Heart right ventricle (tissue), 16 donors: ENCODE measurements around the gene NCAM1. TPM values are rescaled to one million over a fixed set of nuclear protein-coding genes. Genes with fewer than 3 reads are reported as not detected.
A peak's percentile ranks its signal among the peaks of the same experiment; 100 is the strongest.

ENCODE experiments used
- ATAC-seq, 8 donors: fragments of 200-7000 bp; cut with Tn5 transposase; one replicate each; pipeline ENCODE4 v1.9.1; 2020; ENCODE audit warnings: mild to moderate bottlenecking in 8 of 8, moderate library complexity in 8 of 8, moderate number of reproducible peaks in 1 of 8
- DNase-seq, 2 donors: peaks; one replicate each; pipeline ENCODE4 v3.0.0-alpha.2; 2020
- H3K27ac ChIP-seq, 10 donors: fragments of 200-600 bp; sonication (generic) in 2 of 10; one replicate each; pipeline versions ENCODE4 v1.5.0 to v1.8.0; 2020 to 2022; ENCODE audit warnings: mild to moderate bottlenecking in 3 of 10
- H3K27me3 ChIP-seq, 7 donors: fragments of 200-600 bp; one replicate each; pipeline ENCODE4 v1.8.0; 2021 to 2022; ENCODE audit warnings: mild to moderate bottlenecking in 2 of 7
- H3K36me3 ChIP-seq, 9 donors: fragments of 200-600 bp; sonication (generic) in 1 of 9; one replicate each; pipeline versions ENCODE4 v1.5.0 to v1.8.0; 2020 to 2022; ENCODE audit warnings: mild to moderate bottlenecking in 2 of 9
- H3K4me1 ChIP-seq, 9 donors: fragments of 200-600 bp; sonication (generic) in 1 of 9; one replicate each; pipeline versions ENCODE4 v1.5.0 to v1.8.0; 2020 to 2022; ENCODE audit warnings: mild to moderate bottlenecking in 4 of 9
- H3K4me3 ChIP-seq, 10 donors: fragments of 200-600 bp; sonication (generic) in 2 of 10; one replicate each; pipeline versions ENCODE4 v1.5.0 to v1.8.0; 2020 to 2022; ENCODE audit warnings: mild to moderate bottlenecking in 7 of 10, moderate library complexity in 2 of 10
- H3K9me3 ChIP-seq, 11 donors: fragments of 200-600 bp in 10 of 11; sonication (generic) in 2 of 11; one replicate each; pipeline versions ENCODE4 v1.5.0 to v1.8.0; 2013 to 2022; ENCODE audit warnings: mild to moderate bottlenecking in 2 of 11, control low read depth in 1 of 11, moderate library complexity in 1 of 11
- WGBS, 2 donors: extraction: QIAGEN DNeasy Blood & Tissue Kit; methylation state at CpG; one replicate each; pipeline ENCODE4 v1.1.7; 2013; ENCODE audit warnings: inconsistent platforms in 1 of 2; 5-methylcytosine and 5-hydroxymethylcytosine counted together
- intact Hi-C, 10 donors: fragments of 100-400 bp; cut with DNase I; formaldehyde crosslinking; loops; one replicate each; pipeline versions ENCODE4 v1.11.1 to v1.14.2; 2022
- polyA plus RNA-seq, 2 donors: library from polyadenylated mRNA; stranded (reverse); fragments of 200-250 nt; gene quantifications; one replicate each; pipeline ENCODE4 v1.2.3, GENCODE V29; 2013
- total RNA-seq, 10 donors: library from RNA; stranded (reverse); fragmentation: NEBNext Ultra II Directional in 3 of 10; extraction: Animal tissue kit (Norgen Biotek cat#: 25700) in 3 of 10; gene quantifications; one replicate each; pipeline versions ENCODE4 v1.2.1 to v1.2.4, GENCODE V29; 2021 to 2023
- TF ChIP-seq, protein P1 (sequence below), 9 donors: fragments of 200-600 bp; sonication (generic) in 2 of 9; IDR thresholded peaks; one replicate each; pipeline versions ENCODE4 v1.5.0 to v1.8.0; 2021 to 2022; ENCODE audit warnings: antibody characterized with exemption in 9 of 9, mild to moderate bottlenecking in 5 of 9, moderate library complexity in 1 of 9
- donor health status: Arrhythmogenic right ventricular cardiomyopathy.
- donor health status: ischemic (EF 13 %, LVEDD 7.1; RV severe dilation, severe dysfunction).
- donor health status: healthy with polysubstance abuse.
- donor health status: DM: no; HTN: yes; CAD: no.
- donor health status: DM: no; HTN: no; CAD: no.
- donor health status: ischemic (EF 25% LVEDD 6.9; RV normal size, moderate dysfunction).
- donor health status: ischemic (EF 25% LVEDD 5.7; RV mildly dilated, moderate dysfunction).
- donor health status: healthy.
- donor health status: DM: yes; HTN: yes; CAD: no.
- donor health status: Ischemic cardiomyopathy.
- donor health status: ischemic (EF 35%, LVEDD 5.7; RV mildly dilated, moderate dysfunction).
- donor health status: nonischemic (EF 11% LVEDD 7.7; RV severe dilation, severe dysfunction).
- donor health status: DM: yes; HTN: yes; CAD: no.
- donor health status: PGD.
- donor health status: ischemic (EF 29% LVEDD 5.4; RV normal size, mild dysfunction).
- donor health status: nonischemic (EF 23%, LVEDD 6.1; RV moderate dilation, normal function).

The NCAM1 gene
- total and polyA plus RNA-seq, 12 donors = 76.8 to 454 (median 328) TPM

DNA sequence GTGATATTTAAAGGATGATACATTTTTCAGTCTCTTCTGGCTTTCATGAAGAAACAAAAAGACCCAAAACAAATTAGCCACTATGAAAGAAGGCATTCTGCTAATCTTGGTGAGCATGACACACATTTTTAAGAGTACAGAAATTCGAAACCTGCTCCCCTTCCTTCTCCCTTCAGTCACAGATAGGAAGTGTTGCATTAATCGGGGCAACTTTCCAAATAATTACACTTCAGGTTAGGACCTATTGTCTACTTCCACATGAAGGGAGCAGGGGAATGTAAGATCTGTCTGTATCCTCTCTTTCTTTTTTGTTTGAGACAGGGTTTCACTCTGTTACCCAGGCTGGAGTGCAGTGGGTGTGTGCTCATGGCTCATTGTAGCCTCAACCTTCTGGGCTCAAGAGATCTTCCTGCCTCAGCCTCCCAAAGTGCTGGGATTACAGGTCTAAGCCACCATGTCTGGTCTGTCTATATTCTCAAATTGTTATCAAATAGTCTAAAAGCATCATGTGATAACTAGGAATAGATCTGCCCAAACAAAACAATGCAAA is 45.8 kb downstream of the NCAM1 start:
- intact Hi-C loops = no loop called here
- no peak for DNase-seq
- 18% methylated on average over 2 of the region's 2 CpGs for WGBS, 2 donors
- Histone ChIP-seq H3K36me3 (no peaks in the 10 kb centered on the region), H3K27me3 (no peaks in the 10 kb centered on the region), H3K9me3 (no peaks in the 10 kb centered on the region), H3K27ac (no peak overlapping the region), H3K4me3 (no peak overlapping the region), H3K4me1 (peaks cover 0 to 21% (median 7%) of the 10 kb centered on the region in 9 donors)
- TF ChIP-seq, protein P1, sequence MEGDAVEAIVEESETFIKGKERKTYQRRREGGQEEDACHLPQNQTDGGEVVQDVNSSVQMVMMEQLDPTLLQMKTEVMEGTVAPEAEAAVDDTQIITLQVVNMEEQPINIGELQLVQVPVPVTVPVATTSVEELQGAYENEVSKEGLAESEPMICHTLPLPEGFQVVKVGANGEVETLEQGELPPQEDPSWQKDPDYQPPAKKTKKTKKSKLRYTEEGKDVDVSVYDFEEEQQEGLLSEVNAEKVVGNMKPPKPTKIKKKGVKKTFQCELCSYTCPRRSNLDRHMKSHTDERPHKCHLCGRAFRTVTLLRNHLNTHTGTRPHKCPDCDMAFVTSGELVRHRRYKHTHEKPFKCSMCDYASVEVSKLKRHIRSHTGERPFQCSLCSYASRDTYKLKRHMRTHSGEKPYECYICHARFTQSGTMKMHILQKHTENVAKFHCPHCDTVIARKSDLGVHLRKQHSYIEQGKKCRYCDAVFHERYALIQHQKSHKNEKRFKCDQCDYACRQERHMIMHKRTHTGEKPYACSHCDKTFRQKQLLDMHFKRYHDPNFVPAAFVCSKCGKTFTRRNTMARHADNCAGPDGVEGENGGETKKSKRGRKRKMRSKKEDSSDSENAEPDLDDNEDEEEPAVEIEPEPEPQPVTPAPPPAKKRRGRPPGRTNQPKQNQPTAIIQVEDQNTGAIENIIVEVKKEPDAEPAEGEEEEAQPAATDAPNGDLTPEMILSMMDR (IDR thresholded peaks at IDR 0.05) = no peak
- peak in 1 of 8 donors; percentile 24 for ATAC-seq

DNA sequence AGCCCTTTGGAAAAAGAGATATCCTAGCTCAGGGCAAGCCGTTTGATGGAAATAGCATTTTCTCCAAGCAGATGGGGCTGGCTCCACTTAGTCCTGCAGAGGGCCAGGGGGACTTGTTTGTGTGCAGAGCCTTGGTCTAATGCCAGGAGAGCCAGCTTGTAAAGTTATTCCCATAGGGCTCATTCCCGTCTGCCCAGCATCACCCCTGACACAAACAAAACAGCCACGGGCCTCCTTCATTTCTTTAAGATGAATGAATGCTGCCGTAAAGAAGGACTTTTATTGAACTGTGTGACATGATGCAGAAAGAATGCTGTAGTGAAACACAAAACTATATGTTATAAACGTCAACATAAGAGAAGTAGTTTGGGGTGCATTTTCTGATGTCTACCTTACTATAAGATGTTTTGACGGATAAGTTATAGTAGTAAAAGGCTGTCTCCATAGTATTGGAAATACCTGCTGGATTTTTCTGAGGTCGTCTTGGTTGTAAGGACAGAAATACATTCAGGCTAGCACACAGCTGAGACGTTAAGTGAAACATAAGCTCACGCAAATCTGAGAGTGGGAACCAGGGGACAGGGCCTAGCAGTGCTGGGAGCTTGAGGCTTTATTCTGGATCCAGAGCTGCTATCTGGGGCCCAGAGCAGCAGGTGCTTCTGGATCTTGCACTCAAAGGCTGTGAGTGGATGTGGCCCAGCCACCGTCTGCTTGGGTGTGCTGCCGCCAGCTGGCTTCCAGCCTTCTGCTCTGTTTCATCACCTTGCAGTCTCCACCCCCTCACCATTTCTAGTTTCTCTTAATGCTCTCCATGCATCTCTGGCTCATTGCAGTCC is 53.3 kb downstream of the NCAM1 start:
- H3K27ac ChIP-seq = peak overlapping the region in 4 of 10 donors; percentile 17 to 48 (median 42)
- H3K27me3 ChIP-seq = no peaks in the 10 kb centered on the region
- intact Hi-C loops = no loop called here

DNA sequence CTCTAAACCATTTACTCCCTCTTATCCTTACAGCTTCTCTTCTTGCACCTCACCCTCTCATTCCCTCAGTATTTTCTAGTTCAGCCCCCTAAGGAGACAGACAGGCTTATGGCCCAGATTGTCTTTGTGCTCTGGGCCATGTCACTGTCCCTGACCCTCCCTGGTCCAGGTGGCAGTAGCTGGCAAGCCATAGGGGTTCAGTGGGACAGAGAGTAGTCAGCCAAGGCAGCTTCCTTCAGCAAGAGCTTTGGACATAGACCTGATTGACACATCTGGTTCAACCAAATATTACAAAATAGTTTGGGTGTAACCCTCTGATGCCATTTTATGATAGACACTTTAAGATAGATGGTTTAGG is 53.9 kb downstream of the NCAM1 start:
- TF ChIP-seq, protein P1 (IDR thresholded peaks at IDR 0.05) = no peak
- H3K9me3 ChIP-seq = no peaks in the 10 kb centered on the region
- no peaks in the 10 kb centered on the region for H3K27me3 ChIP-seq
- no peaks in the 10 kb centered on the region for H3K36me3 ChIP-seq
- peaks cover 5 to 40% (median 22%) of the 10 kb centered on the region in 9 donors for H3K4me1 ChIP-seq
- no peak overlapping the region for H3K4me3 ChIP-seq
- H3K27ac ChIP-seq = peak overlapping the region in 2 of 10 donors; percentile 17 to 39
- ATAC-seq (peak in 5 of 8 donors; percentile 3 to 65 (median 50)), DNase-seq (no peak)
- intact Hi-C loops = no loop called here

More for the DNA sequence above, 53.3 kb downstream of the NCAM1 start:
- TF ChIP-seq, protein P1 (IDR thresholded peaks at IDR 0.05) = peak in 3 of 9 donors; percentile 22 to 30 (median 30)
- Histone ChIP-seq H3K4me3 (no peak overlapping the region), H3K4me1 (peaks cover 5 to 40% (median 22%) of the 10 kb centered on the region in 9 donors), H3K36me3 (no peaks in the 10 kb centered on the region), H3K9me3 (no peaks in the 10 kb centered on the region)
- DNase-seq (peak; percentile 67 to 70), ATAC-seq (peak; percentile 89 to 99 (median 96))
- WGBS, 2 donors = 32 to 35% methylated on average over 11 of the region's 11 CpGs

DNA sequence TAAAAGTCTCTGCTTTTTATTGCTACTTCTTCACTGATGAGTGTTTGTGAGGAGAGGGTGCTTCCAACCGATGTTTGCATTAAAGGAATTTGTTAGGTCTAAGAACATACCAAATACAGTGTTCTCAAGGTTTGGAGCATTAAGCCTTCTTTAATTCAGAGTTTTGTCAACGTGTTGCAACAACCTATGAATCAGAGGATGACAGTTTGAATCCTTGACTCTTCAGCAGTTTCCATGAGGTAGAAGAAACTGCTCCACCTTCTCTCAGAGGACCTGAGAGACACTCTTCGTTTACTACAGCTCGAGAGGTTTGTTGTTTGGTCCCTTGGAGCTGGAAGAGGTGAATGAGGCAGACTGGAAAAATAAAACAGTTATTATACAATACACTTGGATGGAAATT is 55.7 kb downstream of the NCAM1 start:
- H3K36me3 ChIP-seq = no peaks in the 10 kb centered on the region
- ATAC-seq = no peak
- H3K27ac ChIP-seq = peak overlapping the region in 1 of 10 donors; percentile 15
- peaks cover 5 to 40% (median 22%) of the 10 kb centered on the region in 9 donors for H3K4me1 ChIP-seq
- WGBS, 2 donors = 42 to 46% methylated on average over 4 of the region's 4 CpGs
- TF ChIP-seq, protein P1 (IDR thresholded peaks at IDR 0.05) = no peak
- no peak overlapping the region for H3K4me3 ChIP-seq
- no peaks in the 10 kb centered on the region for H3K27me3 ChIP-seq
- no peak for DNase-seq
- no peaks in the 10 kb centered on the region for H3K9me3 ChIP-seq
- intact Hi-C loops = no loop called here
